ENCODE data around the gene CSNK1G1. TPM values are rescaled to one million over a fixed set of nuclear protein-coding genes. Genes with fewer than 3 reads are reported as not detected.

The CSNK1G1 gene
- 38.6 and 39.0 TPM in 2 replicates for total RNA-seq

GRCh38 chr15:64355944-64356709 lies at the start of gene CSNK1G1:
Gene CSNK1G1, minus strand, starts transcription at chr15:64356173. Its CDS starts 55,674 bp downstream, at chr15:64300499.

GRCh38 chr15:64387562-64388168 lies 31.7 kb upstream of the CSNK1G1 start, which contains the start of gene TRIP4:
Gene TRIP4, plus strand, starts transcription at chr15:64387836. Its CDS starts 28 bp downstream, at chr15:64387864.

GRCh38 chr15:64381000-64381751 lies 25.2 kb upstream of the CSNK1G1 start, which contains the start of gene PCLAF:
Gene PCLAF, minus strand, starts transcription at chr15:64381441. Its CDS starts 70 bp downstream, at chr15:64381371.

GRCh38 chr15:64162869-64163658 lies 192.9 kb downstream of the CSNK1G1 start, which contains the start of gene PPIB:
Gene PPIB, minus strand, starts transcription at chr15:64163022. Its CDS starts 36 bp downstream, at chr15:64162986.

GRCh38 chr15:64151727-64152506 lies 204.1 kb downstream of the CSNK1G1 start, which contains the start of gene SNX22:
Gene SNX22, plus strand, starts transcription at chr15:64151731. Its CDS starts 45 bp downstream, at chr15:64151776.

Small RNAs within 50 kb of the gene (small RNA-seq; reads per million reads assigned to genes)
- not detected for gene RF00554

Other genes with a start within 250 kb of the CSNK1G1 start
- gene SNX22, start 204.4 kb downstream of the CSNK1G1 start, total RNA-seq, result 0.65 and 1.5 TPM in 2 replicates
- 648 and 695 TPM in 2 replicates for gene PPIB, start 193.2 kb downstream of the CSNK1G1 start, total RNA-seq
- 58.8 and 93.0 TPM in 2 replicates for gene PCLAF, start 25.3 kb upstream of the CSNK1G1 start, total RNA-seq
- 16.6 and 19.3 TPM in 2 replicates for gene TRIP4, start 31.7 kb upstream of the CSNK1G1 start, total RNA-seq
- 46.5 and 49.2 TPM in 2 replicates for gene ZNF609, start 104.4 kb upstream of the CSNK1G1 start, total RNA-seq